MCF 10A (cell line): ENCODE data around the gene BRD7. TPM values are rescaled to one million over a fixed set of nuclear protein-coding genes. Genes with fewer than 3 reads are reported as not detected.

Experiments
- BruUV-seq: library from RNA; stranded (reverse); fragments of 400-500 nt; replicated peaks from 2 replicates; lab custom pipeline; 2021; lab: Mats Ljungman, UMichigan
- CTCF ChIA-PET: fragments of 300-600 bp; sonication (Branson Sonifier 250); formaldehyde crosslinking; extraction: SDS; loops from one replicate; lab custom pipeline; 2021; ENCODE audit warnings: antibody characterized with exemption, inconsistent platforms; lab: Yijun Ruan, JAX
- POLR2A ChIA-PET: fragments of 300-600, 350-650 bp; sonication (Branson Sonifier 250); formaldehyde crosslinking; extraction: SDS; loops from one replicate; lab custom pipeline; 2020; ENCODE audit warnings: antibody characterized with exemption, inconsistent platforms; lab: Yijun Ruan, JAX
- DNase-seq: peaks from one replicate; pipeline ENCODE4 v3.0.0-alpha.2; 2018; ENCODE audit not compliant: unreplicated experiment
- H3K27ac Mint-ChIP-seq: one replicate; pipeline ENCODE4 v1.8.0; 2022; ENCODE audit warnings: mild to moderate bottlenecking, low read depth, mixed read lengths; ENCODE audit not compliant: unreplicated experiment
- H3K27me3 Mint-ChIP-seq: one replicate; pipeline ENCODE4 v1.8.0; 2022; ENCODE audit warnings: mixed read lengths; ENCODE audit not compliant: insufficient read depth, unreplicated experiment
- H3K36me3 Mint-ChIP-seq: one replicate; pipeline ENCODE4 v1.8.0; 2022; ENCODE audit warnings: mild to moderate bottlenecking, moderate library complexity, mixed read lengths; ENCODE audit not compliant: insufficient read depth, unreplicated experiment
- H3K4me1 Mint-ChIP-seq: one replicate; pipeline ENCODE4 v1.8.0; 2022; ENCODE audit warnings: mixed read lengths; ENCODE audit not compliant: insufficient read depth, unreplicated experiment
- H3K4me3 Mint-ChIP-seq: one replicate; pipeline ENCODE4 v1.8.0; 2022; ENCODE audit warnings: mild to moderate bottlenecking, moderate library complexity, mixed read lengths; ENCODE audit not compliant: unreplicated experiment
- H3K9me3 Mint-ChIP-seq: one replicate; pipeline ENCODE4 v1.8.0; 2022; ENCODE audit warnings: mixed read lengths; ENCODE audit not compliant: unreplicated experiment
- CTCF ChIP-seq: fragments of 200-600 bp; IDR thresholded peaks from one replicate; pipeline ENCODE4 v1.8.0; 2022; ENCODE audit warnings: antibody characterized with exemption, mild to moderate bottlenecking; ENCODE audit not compliant: unreplicated experiment
- intact Hi-C: fragments of 100-400 bp; cut with micrococcal nuclease; formaldehyde crosslinking; loops from 2 replicates; pipeline ENCODE4 v1.14.1; 2022
- total RNA-seq: library from RNA; stranded (reverse); gene quantifications from 2 replicates; pipeline ENCODE4 v1.2.3, GENCODE V29; 2022

Gene BRD7
- total RNA-seq, 1 experiment from 2014 or later: 75.9 TPM

GRCh38 chr16:50276801-50277555, 91.8 kb downstream of the BRD7 start:
- no peaks in the 10 kb centered on the region for H3K27me3 Mint-ChIP-seq
- intact Hi-C loops: no loop called here
- POLR2A ChIA-PET: interaction anchor here (0.6 to 0.7 kb wide), 2 partner anchors 24 to 651 kb away, joined by 3 to 4 read pairs; no protein-coding TSS in a partner anchor

GRCh38 chr16:50276326-50276640, 92.5 kb downstream of the BRD7 start:
- Mint-ChIP-seq H3K9me3 (no peaks in the 10 kb centered on the region), H3K27ac (no peak overlapping the region), H3K27me3 (no peaks in the 10 kb centered on the region), H3K36me3 (no peaks in the 10 kb centered on the region), H3K4me1 (no peaks in the 10 kb centered on the region), H3K4me3 (no peak overlapping the region)
- ChIA-PET CTCF (no interaction called here), POLR2A (no interaction called here)
- TF ChIP-seq CTCF: no peak
- no TSS peak for BruUV-seq
- intact Hi-C loops: no loop called here
- DNase-seq: no peak

More at GRCh38 chr16:50276801-50277555, 91.8 kb downstream of the BRD7 start:
- Mint-ChIP-seq H3K36me3 (no peaks in the 10 kb centered on the region), H3K4me3 (no peak overlapping the region), H3K4me1 (no peaks in the 10 kb centered on the region), H3K9me3 (no peaks in the 10 kb centered on the region), H3K27ac (no peak overlapping the region)
- no peak for TF ChIP-seq CTCF
- CTCF ChIA-PET: interaction anchor here (0.6 kb wide), 1 partner anchor 205 kb away, joined by 4 read pairs; no protein-coding TSS in a partner anchor
- no TSS peak for BruUV-seq
- DNase-seq: no peak

GRCh38 chr16:50275428-50276325, 93.1 kb downstream of the BRD7 start:
- no peak overlapping the region for H3K4me3 Mint-ChIP-seq
- no peaks in the 10 kb centered on the region for H3K9me3 Mint-ChIP-seq
- no TSS peak for BruUV-seq
- no peaks in the 10 kb centered on the region for H3K4me1 Mint-ChIP-seq
- no peak for DNase-seq
- no peaks in the 10 kb centered on the region for H3K27me3 Mint-ChIP-seq
- intact Hi-C loops: no loop called here
- H3K36me3 Mint-ChIP-seq: no peaks in the 10 kb centered on the region
- no peak for TF ChIP-seq CTCF
- ChIA-PET POLR2A (no interaction called here), CTCF (interaction anchor here (1.0 to 1.2 kb wide), 2 partner anchors 10 to 99 kb away, joined by 3 read pairs; no protein-coding TSS in a partner anchor)
- no peak overlapping the region for H3K27ac Mint-ChIP-seq

GRCh38 chr16:50275098-50275415, 93.7 kb downstream of the BRD7 start:
- no peak for TF ChIP-seq CTCF
- no peaks in the 10 kb centered on the region for H3K9me3 Mint-ChIP-seq
- no peak overlapping the region for H3K27ac Mint-ChIP-seq
- ChIA-PET CTCF (interaction anchor here (0.8 to 1.2 kb wide), 4 partner anchors 9 to 532 kb away, joined by 3 read pairs; no protein-coding TSS in a partner anchor), POLR2A (no interaction called here)
- H3K27me3 Mint-ChIP-seq: no peaks in the 10 kb centered on the region
- DNase-seq: no peak
- H3K4me1 Mint-ChIP-seq: no peaks in the 10 kb centered on the region
- H3K4me3 Mint-ChIP-seq: no peak overlapping the region
- no TSS peak for BruUV-seq
- H3K36me3 Mint-ChIP-seq: no peaks in the 10 kb centered on the region
- intact Hi-C loops: no loop called here
